ENCODE data around the gene LDLRAD3. TPM values are rescaled to one million over a fixed set of nuclear protein-coding genes. Genes with fewer than 3 reads are reported as not detected.

Gene LDLRAD3
- total and polyA plus RNA-seq, 8 donors = 2.5 to 6.8 (median 5.6) TPM

- Histone ChIP-seq H3K27me3 (no peaks in the 10 kb centered on the region), H3K4me1 (no peaks in the 10 kb centered on the region), H3K36me3 (no peaks in the 10 kb centered on the region), H3K4me3 (no peak overlapping the region), H3K27ac (no peak overlapping the region), H3K9me3 (no peaks in the 10 kb centered on the region)
- ATAC-seq (no peak), DNase-seq (no peak), FAIRE-seq (no peak)
- intact Hi-C loops (cut with DNase I) = no loop called here
- TF ChIP-seq CTCF (IDR thresholded peaks at IDR 0.05) = no peak
- WGBS, 2 donors = 40 to 44% methylated on average over 2 of the region's 2 CpGs
Observed at GRCh38 chr11:36023922-36024321, 80.1 kb downstream of the LDLRAD3 start.

- no peak overlapping the region for H3K27ac ChIP-seq
- H3K4me1 ChIP-seq = no peaks in the 10 kb centered on the region
- no peak for FAIRE-seq
- DNase-seq = no peak
- no peaks in the 10 kb centered on the region for H3K9me3 ChIP-seq
- no peak overlapping the region for H3K4me3 ChIP-seq
- no peak for TF ChIP-seq CTCF (IDR thresholded peaks at IDR 0.05)
- no peak for ATAC-seq
- H3K36me3 ChIP-seq = no peaks in the 10 kb centered on the region
- intact Hi-C loops (cut with DNase I) = no loop called here
- no peaks in the 10 kb centered on the region for H3K27me3 ChIP-seq
- WGBS, 2 donors = 83 to 94% methylated on average over 1 of the region's 1 CpG
Observed at GRCh38 chr11:36024716-36025115, 80.9 kb downstream of the LDLRAD3 start.

GRCh38 chr11:36026315-36026968, 82.6 kb downstream of the LDLRAD3 start:
- H3K4me3 ChIP-seq = no peak overlapping the region
- no peak for FAIRE-seq
- no peaks in the 10 kb centered on the region for H3K27me3 ChIP-seq
- no peak for DNase-seq
- intact Hi-C loops (cut with DNase I) = no loop called here
- H3K36me3 ChIP-seq = no peaks in the 10 kb centered on the region
- H3K27ac ChIP-seq = no peak overlapping the region
- H3K4me1 ChIP-seq = no peaks in the 10 kb centered on the region
- no peak for TF ChIP-seq CTCF (IDR thresholded peaks at IDR 0.05)
- H3K9me3 ChIP-seq = no peaks in the 10 kb centered on the region
- ATAC-seq = no peak
- 92 to 95% methylated on average over 6 of the region's 6 CpGs for WGBS, 2 donors

GRCh38 chr11:36027731-36028130, 83.9 kb downstream of the LDLRAD3 start:
- intact Hi-C loops (cut with DNase I) = no loop called here
- FAIRE-seq (no peak), DNase-seq (no peak), ATAC-seq (no peak)
- 74 to 76% methylated on average over 4 of the region's 4 CpGs for WGBS, 2 donors
- H3K27ac ChIP-seq = no peak overlapping the region
- H3K9me3 ChIP-seq = no peaks in the 10 kb centered on the region
- H3K4me1 ChIP-seq = no peaks in the 10 kb centered on the region
- H3K4me3 ChIP-seq = no peak overlapping the region
- H3K36me3 ChIP-seq = no peaks in the 10 kb centered on the region
- no peak for TF ChIP-seq CTCF (IDR thresholded peaks at IDR 0.05)
- no peaks in the 10 kb centered on the region for H3K27me3 ChIP-seq

GRCh38 chr11:36029616-36030015, 85.8 kb downstream of the LDLRAD3 start:
- no peak for FAIRE-seq
- Histone ChIP-seq H3K27ac (no peak overlapping the region), H3K9me3 (no peaks in the 10 kb centered on the region), H3K36me3 (no peaks in the 10 kb centered on the region), H3K4me3 (no peak overlapping the region), H3K27me3 (no peaks in the 10 kb centered on the region), H3K4me1 (no peaks in the 10 kb centered on the region)
- no peak for ATAC-seq
- intact Hi-C loops (cut with DNase I) = no loop called here
- no peak for TF ChIP-seq CTCF (IDR thresholded peaks at IDR 0.05)
- WGBS, 2 donors = 80 to 82% methylated on average over 4 of the region's 4 CpGs
- no peak for DNase-seq

Measured in pancreas (tissue), 10 donors.